HG03064 (cell line): Measurements from ENCODE around the gene SOX1.

Source experiments
- ATAC-seq: cut with Tn5 transposase; IDR thresholded peaks from one replicate; pipeline ENCODE4 v1.9.1; 2021; ENCODE audit warnings: low read depth; ENCODE audit not compliant: unreplicated experiment

Gene SOX1

DNA sequence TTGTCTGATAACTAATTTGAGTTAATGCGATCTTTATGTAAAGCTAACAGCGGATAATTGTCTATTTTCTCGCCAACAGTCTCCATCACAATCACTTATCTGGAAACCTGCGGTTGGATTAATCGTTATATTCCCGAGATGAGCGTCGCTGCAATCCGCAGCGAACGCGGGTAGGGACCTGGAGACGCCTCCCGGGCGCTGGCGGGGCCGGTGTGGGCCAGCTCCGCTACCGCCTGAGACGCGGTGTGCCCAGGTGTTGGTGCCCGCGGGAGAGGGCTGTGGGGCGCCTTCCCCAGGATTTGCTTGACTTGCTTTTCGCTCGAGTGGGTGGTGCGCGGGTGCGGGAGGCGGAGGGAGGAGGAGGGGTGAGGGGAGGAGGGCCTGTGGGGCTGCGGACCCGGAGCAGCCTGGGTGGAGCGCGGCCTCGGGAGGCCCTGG is 38.3 kb downstream of the SOX1 start:
- ATAC-seq, result no peak

DNA sequence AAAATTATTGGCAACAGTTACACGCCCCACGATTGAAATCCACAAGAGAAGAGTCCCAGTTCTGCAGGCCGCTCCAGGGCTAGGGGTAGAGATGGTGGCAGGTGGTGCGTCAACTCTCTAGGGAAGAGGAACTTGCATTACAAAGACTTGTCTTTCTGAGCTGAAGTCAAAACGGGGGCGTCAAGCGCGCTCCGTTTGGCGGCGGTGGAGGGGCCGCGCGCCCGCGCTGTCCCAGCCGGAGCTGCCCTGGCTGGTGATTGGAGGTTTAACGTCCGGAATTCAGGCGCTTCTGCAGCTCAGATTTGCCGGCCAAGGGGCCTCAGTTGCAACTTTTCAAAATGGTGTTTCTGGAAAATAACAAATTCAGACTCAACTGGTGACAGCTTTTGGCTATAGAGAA is 38.9 kb downstream of the SOX1 start:
- ATAC-seq, result no peak

DNA sequence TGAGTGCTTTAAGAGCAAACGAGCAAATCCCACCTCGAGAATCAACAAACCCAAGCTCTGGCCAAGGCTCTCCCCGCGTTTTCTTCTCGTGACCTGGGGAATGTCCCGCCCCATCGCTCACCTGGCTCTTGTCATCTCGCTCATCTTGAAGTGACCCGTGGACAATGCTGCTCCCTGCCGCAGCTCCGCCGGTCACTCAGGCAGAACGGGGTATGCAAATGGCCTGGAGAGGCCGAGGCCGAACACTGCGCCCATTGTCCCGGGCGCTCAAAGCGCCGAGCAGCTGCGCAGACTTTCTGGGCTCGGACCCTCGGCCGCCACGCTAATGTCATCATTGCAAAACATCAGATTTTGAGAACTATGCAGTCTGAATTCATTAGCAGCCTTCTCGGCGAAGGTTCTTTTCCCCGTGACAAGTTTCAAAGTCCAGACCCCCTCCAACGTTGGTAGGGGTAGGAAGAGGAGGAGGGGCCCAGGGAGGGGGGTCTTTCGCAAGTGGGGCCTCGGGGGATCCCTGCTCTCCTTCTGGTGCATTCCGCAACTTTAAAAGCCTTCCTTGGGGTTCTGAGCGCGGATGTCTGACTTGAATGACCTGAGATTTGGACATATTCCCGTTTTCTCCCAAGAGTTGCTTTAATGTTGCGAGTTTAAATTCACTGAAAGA is 39.7 kb downstream of the SOX1 start:
- no peak for ATAC-seq

DNA sequence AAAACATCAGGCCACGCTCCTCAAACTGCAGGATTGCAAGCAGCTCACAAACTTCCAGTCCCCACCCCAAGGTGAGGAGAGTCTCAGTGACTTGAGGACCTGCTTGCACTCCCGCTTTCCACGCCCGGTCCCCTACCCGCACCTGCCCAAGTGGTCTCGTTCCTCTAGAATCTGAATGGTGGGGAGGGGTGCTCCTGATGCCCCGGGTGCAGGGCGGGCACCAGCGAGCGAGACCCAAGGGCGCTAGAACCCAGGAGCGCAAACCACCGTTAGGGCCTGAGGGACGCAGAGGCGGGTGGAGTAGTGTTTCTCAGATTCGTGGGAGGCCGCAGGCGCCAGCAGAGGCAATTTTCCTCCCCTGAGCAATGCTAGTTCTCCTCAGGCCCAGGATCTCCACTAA is 40.3 kb downstream of the SOX1 start:
- ATAC-seq, result no peak

DNA sequence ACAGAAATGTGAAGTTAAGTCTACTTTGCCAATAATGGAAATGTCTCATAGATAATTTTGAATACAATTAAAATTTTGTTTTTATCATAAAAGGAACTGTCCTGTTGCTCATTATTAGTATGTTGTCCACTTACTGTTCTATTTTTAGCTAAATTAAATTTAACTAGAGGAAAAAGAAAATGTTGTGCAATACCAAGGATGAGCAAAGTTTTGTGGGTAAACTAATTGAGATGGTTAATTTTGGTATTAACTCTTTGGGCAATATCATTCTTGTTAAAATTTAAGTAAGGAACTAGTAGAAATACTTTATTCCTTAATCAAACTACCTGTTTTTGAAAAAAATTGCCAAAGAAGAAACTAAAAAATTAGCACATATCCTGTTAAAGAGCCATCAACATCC is 43.5 kb downstream of the SOX1 start:
- ATAC-seq, result no peak

DNA sequence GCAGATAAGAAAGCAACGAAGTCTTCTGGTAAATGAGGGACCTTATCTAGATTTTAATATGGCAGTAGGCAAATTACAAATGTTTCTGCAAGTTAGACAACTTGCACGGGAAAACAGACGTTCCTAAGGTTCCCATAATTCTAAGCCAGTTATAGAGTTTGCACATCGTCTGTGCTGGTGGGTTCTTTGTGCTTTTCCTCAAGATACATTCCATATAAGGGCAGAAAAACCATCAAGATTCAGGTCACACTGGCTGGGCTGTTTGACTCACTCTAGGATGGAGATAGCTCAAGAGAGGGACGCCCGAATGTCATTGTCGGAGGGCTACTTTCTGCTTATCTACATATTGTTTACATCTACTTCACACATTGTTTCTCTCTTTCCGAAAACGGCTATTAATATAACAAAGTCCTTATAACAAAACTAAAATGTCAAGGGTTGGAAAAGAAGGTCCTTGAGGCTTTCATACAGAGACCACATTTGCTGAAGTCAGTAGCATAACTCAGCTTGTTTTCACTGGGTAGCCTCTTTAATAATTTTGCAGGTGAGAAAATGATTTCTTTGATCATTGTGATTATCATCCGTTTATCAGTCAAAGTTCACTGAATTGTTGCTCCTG is 44.4 kb downstream of the SOX1 start:
- ATAC-seq, result no peak

DNA sequence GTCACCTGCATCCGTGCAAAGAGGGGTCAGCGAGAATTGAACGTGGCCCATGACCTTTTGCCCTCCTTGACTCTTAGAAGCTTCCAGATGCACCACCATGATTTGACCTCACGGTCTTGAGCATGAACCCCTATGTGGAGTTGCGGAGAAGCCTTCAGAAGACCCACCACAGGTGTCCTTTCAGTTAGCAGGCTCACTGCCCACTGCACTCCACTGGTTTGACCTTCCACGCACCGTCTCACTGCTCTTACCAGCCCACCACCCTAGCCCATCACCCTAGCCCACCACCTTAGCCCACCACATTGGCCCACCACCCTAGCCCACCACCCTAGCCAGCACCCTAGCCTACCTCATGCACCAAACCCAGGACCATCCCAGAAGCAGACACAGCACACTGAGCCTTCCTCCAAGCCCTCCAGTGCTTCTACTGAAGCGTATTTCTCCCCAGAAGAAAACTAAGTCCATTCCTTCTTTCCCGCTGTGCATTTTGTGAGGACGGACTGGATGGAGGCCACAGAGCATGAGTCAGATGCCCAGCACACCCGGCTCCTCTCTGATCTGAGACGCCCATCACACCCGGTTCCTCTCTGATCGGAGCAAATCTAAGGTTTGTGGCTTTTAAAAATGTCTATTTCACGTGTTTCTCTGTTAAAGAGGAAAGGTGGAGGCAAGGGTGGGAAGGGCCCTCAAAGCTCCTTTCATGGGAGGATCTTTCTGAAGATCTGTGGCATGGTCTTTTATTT is 45.8 kb downstream of the SOX1 start:
- ATAC-seq, result no peak

DNA sequence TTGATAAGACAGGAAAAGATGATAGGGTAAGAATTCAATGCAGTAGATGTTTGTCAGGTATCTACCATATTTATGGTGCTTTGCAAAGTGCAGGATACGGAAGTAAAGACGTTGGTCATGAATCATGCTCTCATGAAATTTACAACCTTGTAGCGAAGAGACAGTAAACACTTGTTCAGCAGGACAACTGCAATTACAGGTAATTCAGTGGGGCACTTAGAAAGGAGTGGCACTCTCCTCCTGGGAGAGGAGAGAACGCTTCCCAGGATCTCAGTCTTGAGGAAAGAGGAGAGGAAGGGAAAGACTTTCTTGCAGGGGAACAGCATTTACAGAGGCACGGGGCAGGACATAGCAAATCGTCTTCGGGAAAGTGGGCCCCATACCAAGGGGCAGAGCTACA is 46.4 kb downstream of the SOX1 start:
- no peak for ATAC-seq

DNA sequence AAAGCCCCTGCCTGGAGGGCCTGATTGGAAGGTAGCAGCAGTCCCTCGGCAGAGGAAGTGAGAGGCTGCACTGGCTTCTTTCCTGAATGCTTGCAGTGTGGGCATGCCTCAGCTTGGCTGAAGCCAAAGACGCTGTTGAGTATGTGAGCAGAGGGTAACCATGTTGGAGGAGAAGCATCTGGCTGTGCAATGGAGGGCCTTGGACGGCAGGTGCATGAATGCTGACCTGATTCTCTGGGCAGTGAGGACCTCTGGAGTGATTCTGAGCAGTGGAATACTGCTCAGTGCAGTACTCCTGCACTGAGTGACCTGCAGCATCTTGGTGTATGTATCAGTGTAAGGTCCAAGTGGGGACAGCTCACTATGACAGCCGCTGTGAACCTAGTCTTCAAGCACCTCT is 46.9 kb downstream of the SOX1 start:
- ATAC-seq, result no peak

DNA sequence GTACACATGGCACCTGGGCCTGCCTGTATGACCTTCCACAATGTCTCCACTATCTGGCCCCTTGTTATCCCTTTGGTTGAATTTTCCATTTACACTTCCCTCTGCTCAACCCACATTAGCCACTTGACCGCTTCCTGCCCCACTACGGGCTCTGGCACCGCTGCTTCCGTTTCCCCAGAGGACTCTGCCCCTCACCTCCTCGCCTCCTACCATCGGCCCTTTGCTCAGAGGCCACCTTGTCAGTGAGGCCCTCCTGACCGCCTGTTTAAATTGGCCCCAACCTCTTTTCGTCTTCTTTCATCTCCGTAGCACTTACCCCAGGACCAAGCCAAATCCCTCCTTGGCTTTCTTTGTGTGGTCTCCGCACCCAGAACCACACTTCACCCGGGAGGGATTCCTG is 47.4 kb downstream of the SOX1 start:
- ATAC-seq, result no peak

DNA sequence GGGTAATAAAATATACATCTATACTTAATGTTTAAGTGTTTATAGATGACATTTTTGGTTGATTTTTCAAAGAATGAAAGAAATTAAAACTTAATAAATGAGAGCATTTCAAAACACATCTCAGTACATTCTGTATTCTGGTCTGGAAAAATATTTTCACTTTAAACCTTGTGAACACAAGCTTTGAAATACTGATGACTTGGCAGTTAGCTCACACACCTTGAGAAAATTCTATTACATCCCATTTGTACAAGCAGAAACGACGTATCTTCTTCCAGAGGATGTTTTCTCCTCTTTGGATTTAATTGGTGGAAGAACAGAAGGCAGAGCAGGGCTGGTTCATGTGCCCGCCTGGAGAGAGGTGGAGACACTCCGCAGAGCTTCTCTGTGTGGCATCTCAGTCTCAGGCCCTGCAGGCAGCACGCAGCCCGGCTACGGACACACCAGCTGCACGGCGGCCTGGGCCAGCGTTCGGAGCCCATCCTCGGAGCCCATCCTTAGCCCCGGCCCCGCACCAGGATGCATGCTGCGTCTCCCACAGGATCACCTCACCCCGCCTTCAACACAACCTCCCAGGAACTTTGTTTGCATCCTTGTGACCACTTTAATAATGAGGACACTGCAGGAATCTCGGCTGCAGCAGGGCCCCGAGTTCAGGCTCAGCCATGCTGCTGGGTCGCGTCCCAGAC is 48.6 kb downstream of the SOX1 start:
- ATAC-seq, result no peak

DNA sequence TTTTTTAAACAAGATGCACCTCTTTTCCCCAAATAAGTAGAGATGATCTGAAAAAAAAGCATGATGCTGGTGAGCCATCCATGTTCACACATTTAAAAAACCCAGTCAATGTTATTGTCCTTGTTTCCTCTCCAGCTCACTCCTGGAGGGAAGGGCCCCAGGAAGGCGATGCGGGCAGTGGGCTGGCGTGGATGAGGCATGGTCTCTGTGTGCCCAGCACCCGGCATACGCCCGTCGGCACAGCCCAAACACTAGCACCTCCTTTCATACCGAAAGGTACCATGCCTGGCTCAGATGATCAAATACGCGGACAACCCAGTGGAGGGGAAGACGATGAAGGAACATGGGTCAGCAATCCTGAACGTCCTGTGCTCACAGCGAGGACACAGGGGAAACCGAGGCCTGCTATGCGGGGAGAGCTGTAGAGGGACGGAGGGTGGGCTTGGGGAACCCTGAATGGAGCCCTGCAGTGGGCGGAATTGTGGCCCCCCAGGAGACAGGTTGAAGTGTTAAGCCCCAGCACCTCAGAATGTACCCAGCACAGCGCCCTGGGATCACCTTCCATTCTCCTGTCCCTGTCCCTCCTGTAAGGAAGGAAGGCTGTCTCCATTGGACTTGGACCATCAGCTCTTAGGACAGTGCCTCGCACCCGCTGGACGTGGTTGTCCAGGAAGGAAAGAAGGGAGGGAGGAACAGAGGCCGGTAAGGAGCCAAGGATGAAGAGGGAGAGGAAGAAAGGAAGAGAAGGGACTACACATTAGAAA is 49.4 kb downstream of the SOX1 start:
- no peak for ATAC-seq

DNA sequence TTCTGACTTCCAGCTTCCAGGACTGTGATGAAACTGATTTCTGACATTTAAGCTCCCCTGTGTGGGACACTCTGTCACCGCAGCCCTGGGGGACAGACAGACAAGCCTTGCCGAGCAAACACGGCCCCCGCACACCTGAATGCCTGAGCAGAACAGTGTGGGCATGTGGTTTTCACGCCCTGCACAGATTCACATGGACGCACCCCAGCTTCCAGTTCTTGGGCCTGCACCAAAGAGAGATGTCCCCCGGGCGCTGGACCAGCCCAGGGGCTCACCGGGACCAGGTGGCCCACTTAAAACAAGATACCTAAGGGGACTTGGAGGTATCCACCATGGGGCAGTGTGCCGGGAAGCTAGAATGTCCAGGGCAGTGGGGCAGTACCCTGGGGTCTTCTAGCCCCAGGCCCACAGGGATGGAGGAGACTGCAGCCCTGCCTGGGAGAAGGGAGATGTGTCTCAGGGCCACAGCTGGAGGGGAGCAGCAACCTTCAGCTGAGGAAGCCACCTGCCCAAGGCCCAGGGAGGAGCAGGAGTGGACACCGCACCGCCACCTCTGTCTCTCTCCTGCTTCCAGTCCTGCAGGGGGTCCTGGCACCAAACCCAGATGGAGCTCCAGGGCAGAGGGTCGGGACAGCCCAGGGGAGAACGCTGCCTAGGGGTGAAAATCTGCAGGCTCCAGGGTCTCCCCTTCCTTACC is 50.5 kb downstream of the SOX1 start:
- ATAC-seq, result no peak

DNA sequence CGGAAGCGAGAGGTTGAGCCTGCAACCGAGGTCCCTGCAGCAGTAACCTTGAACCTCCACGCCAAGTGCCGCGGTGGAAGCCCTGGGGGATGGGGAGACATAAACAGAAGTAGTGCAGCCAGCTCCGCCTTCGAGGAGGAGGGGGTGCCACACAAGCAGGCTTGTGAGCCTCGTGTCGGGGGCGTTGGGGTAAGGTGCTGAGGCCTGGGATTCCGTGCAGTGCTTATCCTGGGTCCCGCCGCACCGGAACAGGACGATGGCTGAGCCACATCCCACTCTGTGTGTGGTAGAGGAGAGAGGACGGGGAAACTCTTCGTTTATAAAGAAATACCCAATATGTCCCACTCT is 51.0 kb downstream of the SOX1 start:
- ATAC-seq, result no peak

DNA sequence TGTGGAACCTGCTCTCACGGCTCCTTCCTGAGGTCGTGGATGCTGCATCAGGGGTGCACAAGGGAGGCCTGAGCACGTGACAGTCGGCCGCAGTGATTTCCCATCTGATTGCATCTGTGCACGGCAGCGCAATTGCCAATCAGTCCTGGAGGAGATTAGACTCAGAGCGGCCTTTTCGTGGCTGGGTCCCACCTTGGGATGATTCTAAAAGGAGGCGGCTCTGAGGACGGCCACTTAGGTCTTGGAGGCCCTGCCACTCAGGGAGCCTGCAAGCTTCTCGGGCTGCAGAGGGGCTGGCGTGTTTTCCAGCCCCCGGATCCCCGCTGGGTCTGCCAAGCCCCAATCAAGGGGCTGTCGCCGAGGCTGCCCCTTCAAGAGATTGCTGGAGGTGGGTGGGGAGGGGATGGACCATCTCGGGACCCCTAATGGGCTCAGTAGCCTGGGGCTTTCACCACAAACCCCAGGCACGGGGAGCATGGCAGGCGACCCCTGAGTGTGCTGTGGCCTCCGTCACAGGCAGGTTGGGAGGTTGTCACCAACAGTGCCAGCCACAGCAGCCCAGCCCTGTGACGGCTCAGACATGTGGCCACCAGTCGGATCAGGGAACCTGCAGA is 51.6 kb downstream of the SOX1 start:
- no peak for ATAC-seq

DNA sequence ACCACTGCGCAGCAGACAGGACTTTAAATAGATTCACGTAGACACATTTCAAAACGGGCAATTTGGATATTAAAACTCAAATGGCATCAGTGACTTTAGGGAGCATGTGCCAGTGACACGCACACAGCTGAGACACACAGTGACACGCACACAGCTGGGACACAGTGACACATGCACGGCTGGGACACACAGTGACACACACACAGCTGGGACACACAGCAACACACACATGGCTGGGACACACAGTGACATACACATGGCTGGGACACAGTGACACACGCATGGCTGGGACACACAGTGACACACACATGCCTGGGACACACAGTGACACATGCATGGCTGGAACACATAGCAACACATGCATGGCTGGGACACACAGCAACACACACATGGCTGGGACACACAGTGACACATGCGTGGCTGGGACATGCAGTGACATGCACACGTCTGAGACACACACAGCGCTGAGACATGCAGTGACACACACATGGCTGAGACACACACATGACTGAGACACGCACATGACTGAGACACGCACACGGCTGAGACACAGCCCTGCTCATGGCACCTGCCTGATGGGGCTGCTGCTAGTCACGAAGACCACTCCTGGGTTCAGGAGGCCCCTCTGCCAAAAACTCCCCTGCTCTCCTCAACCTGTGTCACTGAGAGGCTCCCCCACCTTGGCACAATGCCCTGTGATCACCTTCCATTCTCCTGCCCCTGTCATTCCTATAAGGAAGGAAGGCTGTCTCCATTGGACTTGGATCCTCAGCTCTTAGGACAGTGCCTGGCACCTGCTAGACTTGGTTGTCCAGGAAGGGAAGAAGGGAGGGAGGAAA is 52.5 kb downstream of the SOX1 start:
- ATAC-seq, result no peak

DNA sequence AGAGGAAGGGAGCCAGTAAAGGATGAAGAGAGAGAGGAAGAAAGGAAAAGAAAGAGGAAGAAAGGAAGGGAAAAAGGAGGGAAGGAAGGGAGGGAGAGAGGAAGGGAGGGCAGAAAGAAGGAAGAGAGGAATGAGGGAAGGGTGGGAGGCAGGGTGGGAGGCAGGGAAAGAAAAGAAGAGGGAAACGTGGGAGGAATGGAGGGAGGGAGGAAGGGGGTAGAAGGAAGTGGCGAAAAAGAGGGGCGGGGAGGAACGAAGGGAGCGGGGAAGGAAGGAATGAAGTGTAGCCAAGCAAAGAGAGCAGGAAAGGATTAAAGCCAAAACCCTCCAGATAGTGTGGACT is 53.1 kb downstream of the SOX1 start:
- ATAC-seq, result no peak
